HCT116 (cell line): ENCODE data around the gene RASSF9. TPM values are rescaled to one million over a fixed set of nuclear protein-coding genes. Genes with fewer than 3 reads are reported as not detected.

Experiments
- ATAC-seq: fragments of 200-7000 bp; cut with Tn5 transposase; 2 replicates; pipeline ENCODE4 v1.9.1; 2020; ENCODE audit warnings: mild to moderate bottlenecking, moderate library complexity
- BruUV-seq: library from RNA; stranded (reverse); fragments of 400-500 nt; replicated peaks from 2 replicates; lab custom pipeline; 2021; lab: Mats Ljungman, UMichigan
- CTCF ChIA-PET: fragments of 300-600 bp; sonication (Branson Sonifier 250); formaldehyde crosslinking; loops from one replicate; lab custom pipeline; 2021; ENCODE audit warnings: antibody characterized with exemption; lab: Charles Lee
- POLR2A ChIA-PET: fragments of 300-600, 350-600 bp; sonication (Branson Sonifier 250); formaldehyde crosslinking; loops from one replicate; lab custom pipeline; 2021; ENCODE audit warnings: antibody characterized with exemption; lab: Charles Lee
- RAD21 ChIA-PET, 2 experiments: fragments of 300-600 bp; sonication (Branson Sonifier 250); formaldehyde crosslinking; loops; one replicate each; lab custom pipeline; 2023; ENCODE audit warnings: low total read pairs in 2 of 2; ENCODE audit not compliant: uncharacterized antibody in 2 of 2, unreplicated experiment in 2 of 2, low non-redundant PET in 1 of 2; lab: Charles Lee
- DNase-seq: peaks from one replicate; pipeline ENCODE4 v3.0.0-alpha.2; 2010; ENCODE audit warnings: low read depth, low spot score
- H2AFZ ChIP-seq: fragments of 200-600 bp; shearing (Covaris generic), sonication (generic); 2 replicates; pipeline ENCODE4 v1.6.1; 2017; ENCODE audit warnings: low read depth, mixed run types, mixed read lengths, antibody characterized with exemption, low read length; ENCODE audit not compliant: poor library complexity, severe bottlenecking
- H3K27ac ChIP-seq: 2 replicates; pipeline ENCODE4 v1.5.1; 2012; ENCODE audit warnings: low read depth, low read length
- H3K27me3 ChIP-seq: fragments of 200-600 bp; sonication (generic); 2 replicates; pipeline ENCODE4 v1.6.1; 2016; ENCODE audit warnings: mixed run types, low read length, mixed read lengths; ENCODE audit not compliant: insufficient read depth
- H3K36me3 ChIP-seq, 2 experiments: fragments of 200-500 bp in 1 of 2; fragments of 200-600 bp in 1 of 2; sonication (Bioruptor generic) in 1 of 2; sonication (generic) in 1 of 2; 2 replicates each; pipeline versions ENCODE4 v1.5.1 to v1.6.1; 2014 to 2016; ENCODE audit warnings: low read length in 2 of 2, inconsistent platforms in 1 of 2, mixed read lengths in 1 of 2, mixed run types in 1 of 2; ENCODE audit not compliant: insufficient read depth in 2 of 2, control insufficient read depth in 1 of 2
- H3K4me1 ChIP-seq, 2 experiments: fragments of 200-600 bp in 1 of 2; sonication (generic) in 1 of 2; 2 replicates each; pipeline versions ENCODE4 v1.5.1 to v1.6.1; 2012 to 2017; ENCODE audit warnings: low read length in 2 of 2, inconsistent platforms in 1 of 2, mild to moderate bottlenecking in 1 of 2, mixed read lengths in 1 of 2, mixed run types in 1 of 2, moderate library complexity in 1 of 2; ENCODE audit not compliant: insufficient read depth in 2 of 2, control insufficient read depth in 1 of 2
- H3K4me2 ChIP-seq: fragments of 200-600 bp; sonication (generic); 2 replicates; pipeline ENCODE4 v1.6.1; 2017; ENCODE audit warnings: mixed run types, low read length, mixed read lengths
- H3K4me3 ChIP-seq, 2 experiments: fragments of 200-600 bp in 1 of 2; sonication (generic) in 1 of 2; replicated peaks in 1 of 2; 2 replicates each; pipeline ENCODE4 v1.5.1; 2011 to 2016; ENCODE audit warnings: low read length in 2 of 2, control low read depth in 1 of 2, low read depth in 1 of 2, mild to moderate bottlenecking in 1 of 2, mixed read lengths in 1 of 2, mixed run types in 1 of 2
- H3K79me2 ChIP-seq: fragments of 200-600 bp; sonication (generic); 2 replicates; pipeline ENCODE4 v1.6.1; 2017; ENCODE audit warnings: mild to moderate bottlenecking, mixed run types, low read length, moderate library complexity, mixed read lengths; ENCODE audit not compliant: insufficient read depth
- H3K9ac ChIP-seq: fragments of 200-600 bp; sonication (generic); 2 replicates; pipeline ENCODE4 v1.6.1; 2016; ENCODE audit warnings: low read length, mixed read lengths
- H3K9me2 ChIP-seq: fragments of 200-600 bp; sonication (generic), shearing (Covaris generic); 2 replicates; pipeline ENCODE4 v1.6.1; 2017; ENCODE audit warnings: mixed run types, mild to moderate bottlenecking, moderate library complexity; ENCODE audit not compliant: insufficient read depth
- H3K9me3 ChIP-seq, 2 experiments: fragments of 200-500 bp in 1 of 2; fragments of 200-600 bp in 1 of 2; sonication (Bioruptor generic) in 1 of 2; sonication (generic) in 1 of 2; 2 replicates each; pipeline ENCODE4 v1.6.1; 2014 to 2017; ENCODE audit warnings: low read length in 2 of 2, mixed read lengths in 2 of 2, inconsistent platforms in 1 of 2, low read depth in 1 of 2, mild to moderate bottlenecking in 1 of 2, mixed run types in 1 of 2, moderate library complexity in 1 of 2; ENCODE audit not compliant: control insufficient read depth in 1 of 2, insufficient read depth in 1 of 2
- H4K20me1 ChIP-seq: fragments of 200-600 bp; sonication (generic), shearing (Covaris generic); 2 replicates; pipeline ENCODE4 v1.6.1; 2017; ENCODE audit warnings: mixed run types, mild to moderate bottlenecking, moderate library complexity; ENCODE audit not compliant: insufficient read depth
- ATF3 ChIP-seq: IDR thresholded peaks from 2 replicates; pipeline ENCODE4 v1.6.1; 2012
- CTCF ChIP-seq, 3 experiments: fragments of 200-600 bp in 1 of 3; sonication (generic) in 1 of 3; IDR thresholded peaks in 2 of 3; conservative IDR thresholded peaks in 1 of 3; 2 replicates each; pipeline ENCODE4 v1.5.1; 2012 to 2017; ENCODE audit warnings: low read depth in 2 of 3, low read length in 2 of 3, antibody characterized with exemption in 1 of 3, borderline replicate concordance in 1 of 3, control low read depth in 1 of 3, mild to moderate bottlenecking in 1 of 3, mixed read lengths in 1 of 3, mixed run types in 1 of 3, moderate library complexity in 1 of 3; ENCODE audit not compliant: insufficient read depth in 1 of 3
- JUND ChIP-seq: IDR thresholded peaks from 2 replicates; pipeline ENCODE4 v1.6.1; 2012
- RAD21 ChIP-seq: IDR thresholded peaks from 2 replicates; pipeline ENCODE4 v1.6.1; 2012; ENCODE audit warnings: low read depth, mild to moderate bottlenecking
- SIN3A ChIP-seq: IDR thresholded peaks from 2 replicates; pipeline ENCODE4 v1.6.1; 2012; ENCODE audit warnings: low read depth
- ZBTB33 ChIP-seq: IDR thresholded peaks from 2 replicates; pipeline ENCODE4 v1.6.1; 2011; ENCODE audit warnings: mild to moderate bottlenecking, low read length, moderate library complexity; ENCODE audit not compliant: insufficient replicate concordance; ENCODE audit errors: extremely low read depth
- ZFX ChIP-seq: fragments of 450-650 bp; IDR thresholded peaks from 2 replicates; pipeline ENCODE4 v1.6.1; 2017
- intact Hi-C: fragments of 100-400 bp; cut with micrococcal nuclease; formaldehyde crosslinking; loops from 2 replicates; pipeline ENCODE4 v1.10.0; 2022
- total RNA-seq: library from RNA; stranded (reverse); gene quantifications from one replicate; pipeline ENCODE4 v1.2.1, GENCODE V29; 2021; ENCODE audit not compliant: unreplicated experiment

The RASSF9 gene
- total RNA-seq, 1 experiment from 2014 or later = not detected

- no peak for DNase-seq
- Histone ChIP-seq H3K4me1 (no peaks in the 10 kb centered on the region), H2AFZ (no peak overlapping the region), H3K9me2 (no peaks in the 10 kb centered on the region), H3K4me3 (no peak overlapping the region), H3K27me3 (no peaks in the 10 kb centered on the region), H3K36me3 (no peaks in the 10 kb centered on the region), H3K79me2 (no peaks in the 10 kb centered on the region), H3K27ac (no peak overlapping the region), H3K4me2 (no peak overlapping the region), H4K20me1 (no peaks in the 10 kb centered on the region), H3K9me3 (no peaks in the 10 kb centered on the region), H3K9ac (no peak overlapping the region)
- POLR2A ChIA-PET = no interaction called here
- ATAC-seq = no peak
- BruUV-seq = no TSS peak
- CTCF ChIA-PET = no interaction called here
- intact Hi-C loops = no loop called here
- RAD21 ChIA-PET = no interaction called here
- TF ChIP-seq RAD21 = no peak
- TF ChIP-seq ZFX = no peak
- no peak for TF ChIP-seq JUND
- TF ChIP-seq ATF3 = no peak
- TF ChIP-seq SIN3A = no peak
- TF ChIP-seq CTCF (IDR thresholded peaks at IDR 0.05 in 2 of 3, conservative IDR thresholded peaks at IDR 0.05 in 1 of 3; ENCODE audit: borderline replicate concordance in 1 of 3, insufficient read depth in 1 of 3, low read depth in 2 of 3, low read length in 2 of 3) = no peak
- no peak for TF ChIP-seq ZBTB33
- TF ChIP-seq, all 23 proteins: peak for 0
Measured at GRCh38 chr12:85843606-85844310, 7.5 kb upstream of the RASSF9 start.
